PC-3 (cell line): ENCODE results near the gene HHIPL1. TPM values are rescaled to one million over a fixed set of nuclear protein-coding genes. Genes with fewer than 3 reads are reported as not detected.

Source experiments
- ATAC-seq: fragments of 200-7000 bp; cut with Tn5 transposase; 2 replicates; pipeline ENCODE4 v1.9.1; 2020; ENCODE audit warnings: mild to moderate bottlenecking, moderate library complexity
- BruUV-seq: library from RNA; stranded (reverse); fragments of 400-500 nt; replicated peaks from 2 replicates; lab custom pipeline; 2021; lab: Mats Ljungman, UMichigan
- CTCF ChIA-PET: fragments of 300-600 bp; sonication (Branson Sonifier 250); formaldehyde crosslinking; loops from one replicate; lab custom pipeline; 2022; ENCODE audit warnings: antibody characterized with exemption; lab: Charles Lee
- POLR2A ChIA-PET: fragments of 300-600 bp; sonication (Branson Sonifier 250); formaldehyde crosslinking; loops from one replicate; lab custom pipeline; 2022; ENCODE audit warnings: antibody characterized with exemption; ENCODE audit not compliant: unreplicated experiment; lab: Charles Lee
- DNase-seq: peaks from one replicate; pipeline ENCODE4 v3.0.0-alpha.2; 2015
- H2AFZ ChIP-seq: fragments of 300-600 bp; sonication (generic); 2 replicates; pipeline ENCODE4 v1.6.0; 2016; ENCODE audit warnings: antibody characterized with exemption, low read length
- H3F3A ChIP-seq: fragments of 300-600 bp; sonication (generic); one replicate; pipeline ENCODE4 v1.6.0; 2017; ENCODE audit warnings: antibody characterized with exemption, low read length, control low read depth, mild to moderate bottlenecking; ENCODE audit not compliant: unreplicated experiment
- H3K27ac ChIP-seq: fragments of 300-600 bp; sonication (generic); 2 replicates; pipeline ENCODE4 v1.5.1; 2016; ENCODE audit warnings: mild to moderate bottlenecking, low read length
- H3K27me3 ChIP-seq: fragments of 300-600 bp; sonication (generic); 2 replicates; pipeline ENCODE4 v1.6.1; 2016; ENCODE audit warnings: low read length, mixed read lengths
- H3K36me3 ChIP-seq: fragments of 300-600 bp; sonication (generic); 2 replicates; pipeline ENCODE4 v1.6.1; 2016; ENCODE audit warnings: low read depth, mixed run types, low read length, mixed read lengths
- H3K4me1 ChIP-seq: fragments of 300-600 bp; sonication (generic); 2 replicates; pipeline ENCODE4 v1.5.1; 2016; ENCODE audit warnings: low read length; ENCODE audit not compliant: insufficient read depth
- H3K4me2 ChIP-seq: fragments of 300-600 bp; sonication (generic); 2 replicates; pipeline ENCODE4 v1.6.0; 2016; ENCODE audit warnings: low read length
- H3K4me3 ChIP-seq: fragments of 300-600 bp; sonication (generic); 2 replicates; pipeline ENCODE4 v1.5.1; 2016; ENCODE audit warnings: mild to moderate bottlenecking, low read length, mixed read lengths
- H3K79me2 ChIP-seq: fragments of 300-600 bp; sonication (generic); 2 replicates; pipeline ENCODE4 v1.6.1; 2017; ENCODE audit warnings: low read length, mixed read lengths
- H3K9ac ChIP-seq: fragments of 300-600 bp; sonication (generic); 2 replicates; pipeline ENCODE4 v1.6.0; 2016; ENCODE audit warnings: mild to moderate bottlenecking, low read length
- H3K9me2 ChIP-seq: fragments of 300-600 bp; sonication (generic); replicated peaks from 2 replicates; pipeline ENCODE4 v1.6.1; 2016; ENCODE audit warnings: mixed run types, low read length, mixed read lengths
- H3K9me3 ChIP-seq: fragments of 300-600 bp; sonication (generic); 2 replicates; pipeline ENCODE4 v1.6.1; 2016; ENCODE audit warnings: low read length, mixed read lengths
- H4K20me1 ChIP-seq: fragments of 300-600 bp; sonication (generic); 2 replicates; pipeline ENCODE4 v1.6.1; 2016; ENCODE audit warnings: low read length, mixed read lengths
- EZH2 ChIP-seq: fragments of 300-600 bp; sonication (generic); IDR thresholded peaks from one replicate; pipeline ENCODE4 v1.6.1; 2017; ENCODE audit warnings: antibody characterized with exemption, mild to moderate bottlenecking, low read length; ENCODE audit not compliant: unreplicated experiment
- EZH2phosphoT487 ChIP-seq: fragments of 300-600 bp; sonication (generic); IDR thresholded peaks from 2 replicates; pipeline ENCODE4 v1.6.1; 2018; ENCODE audit warnings: mild to moderate bottlenecking, antibody characterized with exemption, low read length, borderline replicate concordance
- intact Hi-C: fragments of 100-400 bp; cut with micrococcal nuclease; formaldehyde crosslinking; loops from 2 replicates; pipeline ENCODE4 v1.9.0; 2023
- total RNA-seq: library from RNA; depleted of rRNA; stranded (reverse); fragments of >200 nt; gene quantifications from 2 replicates; pipeline ENCODE4 v1.2.3, GENCODE V29; 2014
- TF ChIP-seq, protein P1 (sequence below): fragments of 300-600 bp; sonication (generic); conservative IDR thresholded peaks from 2 replicates; pipeline ENCODE4 v1.5.1; 2017; ENCODE audit warnings: antibody characterized with exemption, low read depth, mild to moderate bottlenecking, low read length

The HHIPL1 gene
- total RNA-seq, 1 experiment from 2014 or later: 0.84 TPM

GRCh38 chr14:99666533-99666932 lies 21.6 kb downstream of the HHIPL1 start:
- Histone ChIP-seq H2AFZ (no peak overlapping the region), H3K27ac (no peak overlapping the region), H3K9me3 (no peaks in the 10 kb centered on the region), H3K4me1 (no peaks in the 10 kb centered on the region), H3F3A (no peaks in the 10 kb centered on the region), H3K36me3 (no peaks in the 10 kb centered on the region), H3K9ac (no peak overlapping the region), H3K27me3 (no peaks in the 10 kb centered on the region), H3K79me2 (no peaks in the 10 kb centered on the region), H4K20me1 (no peaks in the 10 kb centered on the region), H3K4me3 (no peak overlapping the region), H3K9me2 (no peaks in the 10 kb centered on the region), H3K4me2 (no peak overlapping the region)
- intact Hi-C loops: no loop called here
- ChIA-PET CTCF (no interaction called here), POLR2A (no interaction called here)
- BruUV-seq: no TSS peak
- DNase-seq (no peak), ATAC-seq (no peak)
- TF ChIP-seq, protein P1, sequence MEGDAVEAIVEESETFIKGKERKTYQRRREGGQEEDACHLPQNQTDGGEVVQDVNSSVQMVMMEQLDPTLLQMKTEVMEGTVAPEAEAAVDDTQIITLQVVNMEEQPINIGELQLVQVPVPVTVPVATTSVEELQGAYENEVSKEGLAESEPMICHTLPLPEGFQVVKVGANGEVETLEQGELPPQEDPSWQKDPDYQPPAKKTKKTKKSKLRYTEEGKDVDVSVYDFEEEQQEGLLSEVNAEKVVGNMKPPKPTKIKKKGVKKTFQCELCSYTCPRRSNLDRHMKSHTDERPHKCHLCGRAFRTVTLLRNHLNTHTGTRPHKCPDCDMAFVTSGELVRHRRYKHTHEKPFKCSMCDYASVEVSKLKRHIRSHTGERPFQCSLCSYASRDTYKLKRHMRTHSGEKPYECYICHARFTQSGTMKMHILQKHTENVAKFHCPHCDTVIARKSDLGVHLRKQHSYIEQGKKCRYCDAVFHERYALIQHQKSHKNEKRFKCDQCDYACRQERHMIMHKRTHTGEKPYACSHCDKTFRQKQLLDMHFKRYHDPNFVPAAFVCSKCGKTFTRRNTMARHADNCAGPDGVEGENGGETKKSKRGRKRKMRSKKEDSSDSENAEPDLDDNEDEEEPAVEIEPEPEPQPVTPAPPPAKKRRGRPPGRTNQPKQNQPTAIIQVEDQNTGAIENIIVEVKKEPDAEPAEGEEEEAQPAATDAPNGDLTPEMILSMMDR: no peak
- TF ChIP-seq EZH2phosphoT487: no peak
- TF ChIP-seq EZH2: no peak

- H3K36me3 ChIP-seq: no peaks in the 10 kb centered on the region
- ATAC-seq: no peak
- no peak overlapping the region for H3K9ac ChIP-seq
- H2AFZ ChIP-seq: no peak overlapping the region
- no peak for DNase-seq
- no peaks in the 10 kb centered on the region for H3K9me3 ChIP-seq
- H3K9me2 ChIP-seq: no peaks in the 10 kb centered on the region
- H3K27me3 ChIP-seq: no peaks in the 10 kb centered on the region
- H4K20me1 ChIP-seq: no peaks in the 10 kb centered on the region
- no peak overlapping the region for H3K27ac ChIP-seq
- no peak overlapping the region for H3K4me3 ChIP-seq
- no peaks in the 10 kb centered on the region for H3F3A ChIP-seq
- intact Hi-C loops: no loop called here
- no peaks in the 10 kb centered on the region for H3K79me2 ChIP-seq
- POLR2A ChIA-PET: interaction anchor here (0.6 kb wide), 1 partner anchor 26 kb away, joined by 8 read pairs; no protein-coding TSS in a partner anchor
- no peak for TF ChIP-seq EZH2phosphoT487
- CTCF ChIA-PET: no interaction called here
- no peaks in the 10 kb centered on the region for H3K4me1 ChIP-seq
- no TSS peak for BruUV-seq
- H3K4me2 ChIP-seq: no peak overlapping the region
Observed at GRCh38 chr14:99667045-99667444, 22.1 kb downstream of the HHIPL1 start.

- H3F3A ChIP-seq: no peaks in the 10 kb centered on the region
- intact Hi-C loops: no loop called here
- H3K4me1 ChIP-seq: no peaks in the 10 kb centered on the region
- no peak overlapping the region for H3K4me2 ChIP-seq
- no peaks in the 10 kb centered on the region for H3K79me2 ChIP-seq
- no peak overlapping the region for H3K27ac ChIP-seq
- DNase-seq (no peak), ATAC-seq (no peak)
- BruUV-seq: no TSS peak
- H4K20me1 ChIP-seq: no peaks in the 10 kb centered on the region
- H3K9me3 ChIP-seq: no peaks in the 10 kb centered on the region
- no peak overlapping the region for H3K4me3 ChIP-seq
- no peak overlapping the region for H2AFZ ChIP-seq
- TF ChIP-seq, protein P1: no peak
- TF ChIP-seq EZH2phosphoT487 (no peak), EZH2 (no peak)
- no peaks in the 10 kb centered on the region for H3K36me3 ChIP-seq
- ChIA-PET CTCF (no interaction called here), POLR2A (no interaction called here)
- H3K9me2 ChIP-seq: no peaks in the 10 kb centered on the region
- no peak overlapping the region for H3K9ac ChIP-seq
- H3K27me3 ChIP-seq: no peaks in the 10 kb centered on the region
Observed at GRCh38 chr14:99667821-99668220, 22.9 kb downstream of the HHIPL1 start.
